Measurements from ENCODE around the gene LILRB1.
A peak's percentile ranks its signal among the peaks of the same experiment; 100 is the strongest.
"Not testable (repeated sequence)": the region's sequence is repeated elsewhere in the genome, so short reads cannot be mapped to it uniquely, and the experiment has no call there.

The LILRB1 gene

GRCh38 chr19:54630262-54630661 is at the start of gene LILRB1:
Gene LILRB1 (plus strand): TSS chr19:54630484. CDS start chr19:54631074, 590 bp downstream.
- H3K27ac Mint-ChIP-seq, H3K9me3 Mint-ChIP-seq, H3K4me3 Mint-ChIP-seq, H3K4me1 Mint-ChIP-seq, ATAC-seq, DNase-seq: not testable (repeated sequence)
- peaks cover 77% of the 10 kb centered on the region for H3K27me3 Mint-ChIP-seq

- Mint-ChIP-seq H3K9me3 (peaks cover 0 to 52% of the 10 kb centered on the region in 2 donors), H3K27me3 (peaks cover 51% of the 10 kb centered on the region), H3K4me3 (no peak overlapping the region), H3K4me1 (no peaks in the 10 kb centered on the region), H3K27ac (no peak overlapping the region)
- DNase-seq = no peak
- ATAC-seq = no peak
Measured at GRCh38 chr19:54586397-54586796, 43.9 kb upstream of the LILRB1 start.

DNA sequence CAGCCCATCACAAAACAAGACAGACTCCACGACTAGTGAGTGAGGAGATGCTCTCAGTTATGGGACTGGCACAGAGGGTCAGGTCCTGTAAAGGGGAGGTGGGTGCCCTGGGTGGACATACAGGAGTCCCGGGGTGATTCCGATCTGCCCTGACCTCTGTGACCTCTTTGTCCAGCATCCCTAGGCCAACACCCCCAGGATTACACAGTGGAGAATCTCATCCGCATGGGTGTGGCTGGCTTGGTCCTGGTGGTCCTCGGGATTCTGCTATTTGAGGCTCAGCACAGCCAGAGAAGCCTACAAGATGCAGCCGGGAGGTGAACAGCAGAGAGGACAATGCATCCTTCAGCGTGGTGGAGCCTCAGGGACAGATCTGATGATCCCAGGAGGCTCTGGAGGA is 43.3 kb upstream of the LILRB1 start:
- H3K27me3 Mint-ChIP-seq = peaks cover 51% of the 10 kb centered on the region
- DNase-seq (no peak), ATAC-seq (no peak)
- H3K4me3 Mint-ChIP-seq = no peak overlapping the region
- H3K4me1 Mint-ChIP-seq = no peaks in the 10 kb centered on the region
- no peak overlapping the region for H3K27ac Mint-ChIP-seq
- peaks cover 0 to 52% of the 10 kb centered on the region in 2 donors for H3K9me3 Mint-ChIP-seq

DNA sequence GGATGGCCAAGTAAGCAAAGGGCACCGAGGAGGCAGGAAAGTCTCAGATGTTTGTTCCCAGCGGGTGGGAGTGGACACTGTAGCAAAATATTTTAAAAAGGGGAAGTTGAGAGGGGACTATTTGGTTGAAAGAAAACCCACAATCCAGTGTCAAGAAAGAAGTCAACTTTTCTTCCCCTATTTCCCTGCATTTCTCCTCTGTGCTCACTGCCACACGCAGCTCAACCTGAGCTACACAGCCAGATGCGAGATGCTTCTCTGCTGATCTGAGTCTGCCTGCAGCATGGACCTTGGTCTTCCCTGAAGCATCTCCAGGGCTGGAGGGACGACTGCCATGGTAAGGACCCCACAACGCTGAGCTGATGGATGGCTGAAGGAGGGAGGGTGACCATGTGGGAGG is 36.8 kb upstream of the LILRB1 start, which contains the start of gene LILRA1:
LILRA1 (plus strand) TSS at position 188 of the 400 bp plus-strand sequence. CDS start 613 bp downstream, outside the sequence.
- not testable (repeated sequence) for ATAC-seq, H3K4me1 Mint-ChIP-seq, H3K27ac Mint-ChIP-seq, H3K4me3 Mint-ChIP-seq, DNase-seq
- peaks cover 0 to 23% of the 10 kb centered on the region in 2 donors for H3K9me3 Mint-ChIP-seq
- H3K27me3 Mint-ChIP-seq = peaks cover 50% of the 10 kb centered on the region

DNA sequence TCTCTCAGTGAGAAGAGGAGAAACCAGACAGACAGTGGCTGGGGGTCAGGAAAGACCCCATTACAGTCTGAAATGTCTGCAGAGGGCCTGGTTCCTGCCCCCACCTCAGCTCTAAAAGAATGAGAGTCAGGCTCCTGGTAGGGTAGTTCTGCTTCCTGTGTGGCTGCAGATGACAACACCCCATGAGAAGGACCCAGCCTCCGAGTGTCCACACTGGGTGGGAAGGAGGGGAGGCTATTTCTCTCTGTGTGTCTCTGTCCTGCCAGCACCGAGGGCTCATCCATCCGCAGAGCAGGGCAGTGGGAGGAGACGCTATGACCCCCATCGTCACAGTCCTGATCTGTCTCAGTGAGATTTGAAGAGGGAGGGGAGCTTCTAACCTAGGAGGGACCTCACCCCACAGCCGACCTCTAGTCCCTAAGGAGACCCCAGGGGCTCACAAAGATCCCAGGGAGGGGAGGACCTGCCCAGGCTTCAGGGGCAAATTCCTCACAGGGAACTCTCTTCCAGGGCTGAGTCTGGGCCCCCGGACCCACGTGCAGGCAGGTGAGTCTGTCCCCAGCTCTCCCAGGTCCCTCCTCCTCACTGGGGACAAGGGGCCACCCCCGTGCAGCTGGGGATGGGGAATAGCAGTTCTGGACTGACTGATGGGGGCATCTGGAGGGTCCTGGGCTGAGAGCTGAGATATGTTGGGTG is 36.2 kb upstream of the LILRB1 start:
- not testable (repeated sequence) for H3K4me3 Mint-ChIP-seq, H3K4me1 Mint-ChIP-seq, ATAC-seq, H3K27ac Mint-ChIP-seq, DNase-seq
- Mint-ChIP-seq H3K9me3 (peaks cover 0 to 23% of the 10 kb centered on the region in 2 donors), H3K27me3 (peaks cover 50% of the 10 kb centered on the region)

GRCh38 chr19:54594737-54595136 is 35.5 kb upstream of the LILRB1 start:
- no peak overlapping the region for H3K27ac Mint-ChIP-seq

GRCh38 chr19:54595680-54596436 is 34.4 kb upstream of the LILRB1 start:
- H3K4me1 Mint-ChIP-seq, H3K4me3 Mint-ChIP-seq, ATAC-seq, DNase-seq, H3K9me3 Mint-ChIP-seq: not testable (repeated sequence)
- peaks cover 59% of the 10 kb centered on the region for H3K27me3 Mint-ChIP-seq
- H3K27ac Mint-ChIP-seq = peak overlapping the region in 1 of 2 donors; percentile 27

More at GRCh38 chr19:54594737-54595136, 35.5 kb upstream of the LILRB1 start:
- no peaks in the 10 kb centered on the region for H3K4me1 Mint-ChIP-seq
- peaks cover 50% of the 10 kb centered on the region for H3K27me3 Mint-ChIP-seq
- no peak overlapping the region for H3K4me3 Mint-ChIP-seq
- DNase-seq (no peak), ATAC-seq (no peak)
- H3K9me3 Mint-ChIP-seq = peaks cover 0 to 20% of the 10 kb centered on the region in 2 donors

DNA sequence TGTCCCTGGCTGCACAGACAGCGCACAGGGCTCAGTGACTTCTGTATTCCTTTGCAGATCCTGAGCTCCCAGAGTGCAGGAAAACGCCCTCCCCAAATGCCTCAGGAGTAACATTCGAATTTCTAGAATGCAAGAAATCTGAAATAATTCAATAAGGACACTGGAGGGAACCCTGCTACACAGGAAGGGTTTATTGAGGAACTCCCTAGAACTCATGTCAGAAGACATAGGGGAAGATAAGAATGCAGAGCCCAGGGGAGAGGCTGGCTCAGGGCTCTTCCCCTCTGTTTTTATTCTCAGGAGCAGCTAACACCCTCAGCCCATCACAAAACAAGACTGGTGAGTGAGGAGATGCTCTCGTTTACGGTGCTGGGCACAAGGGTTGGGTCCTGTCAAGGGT is 30.1 kb upstream of the LILRB1 start:
- H3K4me3 Mint-ChIP-seq = no peak overlapping the region
- H3K27ac Mint-ChIP-seq = no peak overlapping the region

GRCh38 chr19:54606230-54606629 is 24.1 kb upstream of the LILRB1 start:
- no peaks in the 10 kb centered on the region for H3K4me1 Mint-ChIP-seq
- H3K27me3 Mint-ChIP-seq = peaks cover 47% of the 10 kb centered on the region
- no peak overlapping the region for H3K27ac Mint-ChIP-seq
- H3K9me3 Mint-ChIP-seq = peaks cover 6 to 14% of the 10 kb centered on the region in 2 donors
- DNase-seq (no peak), ATAC-seq (no peak)
- H3K4me3 Mint-ChIP-seq = no peak overlapping the region

More for the DNA sequence above, 30.1 kb upstream of the LILRB1 start:
- ATAC-seq (no peak), DNase-seq (no peak)
- Mint-ChIP-seq H3K9me3 (peaks cover 0 to 5% of the 10 kb centered on the region in 2 donors), H3K27me3 (peaks cover 50% of the 10 kb centered on the region), H3K4me1 (no peaks in the 10 kb centered on the region)

- H3K27ac Mint-ChIP-seq = peak overlapping the region in 1 of 2 donors; percentile 13
Measured at GRCh38 chr19:54606891-54607784, 23.1 kb upstream of the LILRB1 start.

DNA sequence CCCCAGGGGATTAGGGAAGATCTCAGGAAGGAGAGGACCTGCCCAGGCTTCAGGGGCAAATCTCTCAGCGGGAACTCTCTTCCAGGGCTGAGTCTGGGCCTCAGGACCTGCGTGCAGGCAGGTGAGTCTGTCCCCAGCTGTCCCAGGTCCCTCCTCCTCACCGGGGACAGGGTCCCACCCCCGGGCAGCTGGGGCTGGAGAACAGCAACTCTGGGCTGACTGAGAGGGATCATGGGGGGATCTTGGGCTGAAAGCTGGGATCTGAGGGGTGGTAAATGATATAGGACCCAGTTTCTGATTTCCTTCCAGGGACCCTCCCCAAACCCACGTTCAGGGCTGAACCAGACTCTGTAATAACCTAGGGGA is 22.5 kb upstream of the LILRB1 start:
- Mint-ChIP-seq H3K9me3 (peaks cover 6 to 19% of the 10 kb centered on the region in 2 donors), H3K4me1 (no peaks in the 10 kb centered on the region), H3K27ac (peak overlapping the region in 1 of 2 donors; percentile 13), H3K4me3 (no peak overlapping the region), H3K27me3 (peaks cover 39% of the 10 kb centered on the region)
- no peak for ATAC-seq
- DNase-seq = no peak

More at GRCh38 chr19:54606891-54607784, 23.1 kb upstream of the LILRB1 start:
- peaks cover 43% of the 10 kb centered on the region for H3K27me3 Mint-ChIP-seq
- no peak overlapping the region for H3K4me3 Mint-ChIP-seq
- peaks cover 6 to 14% of the 10 kb centered on the region in 2 donors for H3K9me3 Mint-ChIP-seq
- no peaks in the 10 kb centered on the region for H3K4me1 Mint-ChIP-seq
- ATAC-seq (no peak), DNase-seq (no peak)

DNA sequence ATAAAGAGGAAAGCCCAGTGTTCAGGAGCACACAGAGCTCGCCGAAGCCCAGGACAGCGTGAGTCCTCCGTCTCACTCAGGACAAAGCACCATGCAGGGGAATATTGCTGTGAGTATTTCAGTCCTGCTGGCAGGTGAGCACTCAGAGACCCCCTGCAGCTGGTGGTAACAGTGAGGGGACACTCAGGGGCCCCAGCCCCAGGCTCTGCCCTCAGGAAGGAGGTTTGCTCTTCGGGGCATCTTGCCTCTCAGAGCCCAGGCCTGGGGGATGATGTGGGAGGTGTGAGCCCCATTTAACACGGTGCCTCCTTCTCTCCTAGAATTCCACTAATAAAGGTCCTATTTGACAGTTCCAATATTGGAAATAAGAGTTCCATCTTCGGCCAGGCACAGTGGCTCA is 22.1 kb upstream of the LILRB1 start:
- ATAC-seq (no peak), DNase-seq (no peak)
- Mint-ChIP-seq H3K4me1 (no peaks in the 10 kb centered on the region), H3K27ac (no peak overlapping the region), H3K4me3 (no peak overlapping the region), H3K9me3 (peaks cover 6 to 19% of the 10 kb centered on the region in 2 donors), H3K27me3 (peaks cover 37% of the 10 kb centered on the region)

DNA sequence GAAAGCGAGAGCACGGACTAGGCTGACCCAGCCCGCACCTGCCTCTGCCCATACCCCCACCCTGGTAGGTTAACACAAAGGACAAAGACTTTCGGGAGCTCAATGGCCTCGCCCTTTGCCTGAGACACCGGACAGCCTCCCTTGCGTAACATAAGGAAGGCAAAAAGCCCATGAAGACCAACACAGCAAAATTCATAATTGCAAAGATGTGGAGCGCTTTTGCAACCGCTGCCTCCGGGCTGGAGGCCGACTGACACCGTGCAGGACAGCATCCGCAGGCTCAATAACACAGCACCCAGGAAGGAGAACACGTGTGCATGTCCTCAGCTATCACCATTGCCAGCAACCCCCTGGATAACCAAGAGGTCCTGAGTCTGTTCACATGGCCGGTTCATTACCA is 21.5 kb upstream of the LILRB1 start:
- Mint-ChIP-seq H3K9me3 (peaks cover 10 to 22% of the 10 kb centered on the region in 2 donors), H3K27me3 (peaks cover 41% of the 10 kb centered on the region), H3K4me3 (no peak overlapping the region), H3K27ac (no peak overlapping the region), H3K4me1 (no peaks in the 10 kb centered on the region)
- ATAC-seq = no peak
- DNase-seq = no peak

DNA sequence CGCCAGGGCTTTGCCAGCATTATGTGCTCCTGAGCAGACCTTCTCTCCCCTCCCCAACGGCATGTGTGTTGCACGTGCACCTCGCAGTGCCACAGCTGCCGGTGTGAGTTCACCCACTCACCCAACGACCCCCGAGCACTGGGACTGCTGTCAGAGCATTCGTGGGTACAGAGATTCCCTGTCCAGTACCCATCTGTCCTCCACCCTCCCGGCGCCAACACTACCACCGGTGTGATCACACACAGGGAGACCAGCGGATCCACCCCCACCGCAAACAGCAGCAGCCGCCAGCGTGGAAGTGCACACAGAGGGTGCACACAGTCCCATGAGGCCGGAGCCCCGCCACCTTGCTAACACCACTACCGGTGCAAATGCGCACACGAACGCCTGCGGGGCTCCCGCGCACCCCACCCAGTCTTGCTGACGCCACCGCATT is 20.9 kb upstream of the LILRB1 start:
- H3K9me3 Mint-ChIP-seq = peaks cover 13 to 28% of the 10 kb centered on the region in 2 donors
- H3K4me1 Mint-ChIP-seq = no peaks in the 10 kb centered on the region
- ATAC-seq (no peak), DNase-seq (no peak)
- H3K4me3 Mint-ChIP-seq = no peak overlapping the region
- H3K27ac Mint-ChIP-seq = no peak overlapping the region
- H3K27me3 Mint-ChIP-seq = peaks cover 47% of the 10 kb centered on the region

GRCh38 chr19:54612428-54612827 is 17.9 kb upstream of the LILRB1 start:
- Mint-ChIP-seq H3K4me3 (no peak overlapping the region), H3K4me1 (peaks cover 4% of the 10 kb centered on the region), H3K27ac (no peak overlapping the region), H3K9me3 (peaks cover 17 to 39% of the 10 kb centered on the region in 2 donors), H3K27me3 (peaks cover 31% of the 10 kb centered on the region)
- ATAC-seq (no peak), DNase-seq (no peak)
